Measurements from ENCODE around the gene MRPL49. TPM values are rescaled to one million over a fixed set of nuclear protein-coding genes. Genes with fewer than 3 reads are reported as not detected.

The MRPL49 gene
- total and polyA plus RNA-seq, 9 of the 15 experiments (the other 6 are each of a cell fraction or from before 2014, with no cell fraction given), result 74.3 to 132 (median 91.2) TPM

DNA sequence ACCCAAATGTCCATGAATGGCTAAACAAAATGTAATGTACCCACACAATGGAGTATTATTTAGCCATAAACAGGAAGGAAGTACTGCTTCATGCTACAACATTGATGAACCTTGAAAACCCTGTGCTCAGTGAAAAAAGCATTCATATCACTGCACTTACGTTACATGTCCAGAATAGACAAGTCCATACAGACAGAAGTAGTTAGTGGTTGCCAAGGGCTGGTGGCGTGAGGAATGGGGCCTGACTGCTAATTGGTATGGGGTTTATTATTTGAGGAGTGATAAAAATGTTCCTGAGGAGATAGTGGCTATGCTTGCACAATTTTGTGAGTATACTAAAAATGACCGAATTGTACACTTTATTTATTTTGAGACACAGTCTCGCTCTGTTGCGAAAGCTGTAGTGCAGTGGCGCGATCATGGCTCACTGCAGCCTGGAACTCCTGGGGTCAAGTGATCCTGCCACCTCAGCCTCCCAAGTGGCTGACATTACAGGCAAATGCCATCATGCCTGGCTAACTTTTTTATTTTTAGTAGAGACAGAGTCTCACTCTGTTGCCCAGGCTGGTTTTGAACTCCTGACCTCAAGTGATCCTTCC, 19.9 kb downstream of the MRPL49 start (continued):
- TF ChIP-seq, protein P1, sequence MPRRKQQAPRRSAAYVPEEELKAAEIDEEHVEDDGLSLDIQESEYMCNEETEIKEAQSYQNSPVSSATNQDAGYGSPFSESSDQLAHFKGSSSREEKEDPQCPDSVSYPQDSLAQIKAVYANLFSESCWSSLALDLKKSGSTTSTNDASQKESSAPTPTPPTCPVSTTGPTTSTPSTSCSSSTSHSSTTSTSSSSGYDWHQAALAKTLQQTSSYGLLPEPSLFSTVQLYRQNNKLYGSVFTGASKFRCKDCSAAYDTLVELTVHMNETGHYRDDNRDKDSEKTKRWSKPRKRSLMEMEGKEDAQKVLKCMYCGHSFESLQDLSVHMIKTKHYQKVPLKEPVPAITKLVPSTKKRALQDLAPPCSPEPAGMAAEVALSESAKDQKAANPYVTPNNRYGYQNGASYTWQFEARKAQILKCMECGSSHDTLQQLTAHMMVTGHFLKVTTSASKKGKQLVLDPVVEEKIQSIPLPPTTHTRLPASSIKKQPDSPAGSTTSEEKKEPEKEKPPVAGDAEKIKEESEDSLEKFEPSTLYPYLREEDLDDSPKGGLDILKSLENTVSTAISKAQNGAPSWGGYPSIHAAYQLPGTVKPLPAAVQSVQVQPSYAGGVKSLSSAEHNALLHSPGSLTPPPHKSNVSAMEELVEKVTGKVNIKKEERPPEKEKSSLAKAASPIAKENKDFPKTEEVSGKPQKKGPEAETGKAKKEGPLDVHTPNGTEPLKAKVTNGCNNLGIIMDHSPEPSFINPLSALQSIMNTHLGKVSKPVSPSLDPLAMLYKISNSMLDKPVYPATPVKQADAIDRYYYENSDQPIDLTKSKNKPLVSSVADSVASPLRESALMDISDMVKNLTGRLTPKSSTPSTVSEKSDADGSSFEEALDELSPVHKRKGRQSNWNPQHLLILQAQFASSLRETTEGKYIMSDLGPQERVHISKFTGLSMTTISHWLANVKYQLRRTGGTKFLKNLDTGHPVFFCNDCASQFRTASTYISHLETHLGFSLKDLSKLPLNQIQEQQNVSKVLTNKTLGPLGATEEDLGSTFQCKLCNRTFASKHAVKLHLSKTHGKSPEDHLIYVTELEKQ (CRISPR knock-in tag; IDR thresholded peaks at IDR 0.05), result no peak
- no peak for TF ChIP-seq HCFC1 (IDR thresholded peaks at IDR 0.05; ENCODE audit: low read depth, low read length)

DNA sequence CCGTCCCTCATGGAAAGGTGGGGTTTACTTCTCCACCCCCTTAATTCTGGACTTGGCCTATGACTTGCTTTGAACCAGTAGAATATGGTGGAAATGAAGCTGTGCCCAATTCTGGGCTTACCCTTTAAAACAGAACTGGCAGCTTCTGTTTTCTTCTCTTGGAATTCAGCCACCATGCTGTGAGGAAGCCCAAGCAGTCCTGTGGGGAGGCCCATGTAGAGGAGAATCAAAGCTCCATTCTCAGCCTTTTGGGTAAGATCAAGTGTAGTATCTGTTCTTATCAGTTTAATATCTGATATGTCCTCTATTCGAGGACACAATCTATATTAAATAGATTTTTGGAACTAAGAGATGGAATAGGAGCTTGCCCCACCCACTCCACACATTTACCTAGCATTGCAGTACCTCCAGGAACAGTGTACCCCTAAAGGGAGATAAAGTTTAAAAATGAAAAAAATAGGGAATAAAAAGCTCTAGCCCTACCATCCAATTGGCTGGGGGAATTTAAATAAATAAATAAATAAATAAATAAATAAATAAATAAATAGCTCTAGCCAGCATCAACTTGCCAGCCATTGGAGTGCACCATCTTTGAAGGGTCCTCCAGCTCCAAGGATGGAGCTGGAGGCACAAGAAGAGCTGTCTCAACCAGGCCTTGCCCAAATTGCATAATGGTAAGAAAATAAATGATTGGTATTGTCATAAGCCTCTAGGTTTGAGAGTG, 25.4 kb downstream of the MRPL49 start:
- Histone ChIP-seq H3K4me1 (replicated peaks in 1 of 2; ENCODE audit: control insufficient read depth in 2 of 2, insufficient read depth in 2 of 2, low read length in 2 of 2) (peaks cover 14 to 16% of the 10 kb centered on the region in 2 experiments), H3K79me2 (ENCODE audit: control insufficient read depth, insufficient read depth, low read length) (no peaks in the 10 kb centered on the region), H3K27me3 (ENCODE audit: control insufficient read depth in 2 of 2, insufficient read depth in 2 of 2, low read length in 2 of 2) (no peaks in the 10 kb centered on the region), H3K4me2 (ENCODE audit: insufficient read depth, low read length) (no peak overlapping the region), H2AFZ (ENCODE audit: low read depth, low read length) (no peak overlapping the region), H3K4me3 (no peak overlapping the region), H3K36me3 (ENCODE audit: control insufficient read depth, insufficient read depth, low read length) (no peaks in the 10 kb centered on the region), H3K9me1 (ENCODE audit: control insufficient read depth, insufficient read depth, low read length) (no peaks in the 10 kb centered on the region), H3K9ac (ENCODE audit: insufficient read depth in 1 of 2, low read depth in 2 of 2, low read length in 2 of 2) (no peak overlapping the region), H3K9me3 (replicated peaks; ENCODE audit: control insufficient read depth, insufficient read depth, low read depth, low read length) (no peaks in the 10 kb centered on the region; the same call in 1 of the 2 replicates), H3K27ac (ENCODE audit: extremely low read depth, low read depth, low read length) (no peak overlapping the region), H4K20me1 (replicated peaks; ENCODE audit: control insufficient read depth, insufficient read depth, low read length) (no peaks in the 10 kb centered on the region)
- POLR2A ChIA-PET, result interaction anchor here (1.1 to 7.6 kb wide), 2 partner anchors 9 to 12 kb away, joined by 3 to 75 read pairs; partner anchors contain the start of gene SYVN1
- no TSS peak for BruUV-seq (replicated peaks)
- in situ Hi-C loops (cut with MboI), result no loop called here
- CTCF ChIA-PET (ENCODE audit: low intra/inter-chr PET ratio), result no interaction called here
- ATAC-seq (no peak), FAIRE-seq (no peak), DNase-seq (ENCODE audit: extremely low read depth in 1 of 4, low spot score in 3 of 4) (no peak)
- intact Hi-C loops (cut with micrococcal nuclease), result no loop called here
- peak; percentile 37 to 85 (median 47) for TF ChIP-seq YY1 (IDR thresholded peaks at IDR 0.05; ENCODE audit: borderline replicate concordance in 1 of 3, control insufficient read depth in 1 of 3, extremely low read depth in 1 of 3, insufficient read depth in 3 of 3, insufficient read length in 1 of 3, insufficient replicate concordance in 2 of 3, low read depth in 1 of 3, low read length in 2 of 3)
- TF ChIP-seq TRIM28 (IDR thresholded peaks at IDR 0.05), result 0 out of 2 replicates have a peak, but pooled peaks have one; percentile 35
- TF ChIP-seq ZC3H11A (IDR thresholded peaks at IDR 0.05; ENCODE audit: low read depth, low read length), result peak; percentile 78; the same call in 1 of the 2 replicates
- no peak for TF ChIP-seq HEY1 (CRISPR knock-in tag; IDR thresholded peaks at IDR 0.05; ENCODE audit: borderline replicate concordance)
- no peak for TF ChIP-seq ZNF764 (CRISPR knock-in tag; IDR thresholded peaks at IDR 0.05; ENCODE audit: low read depth)
- WGBS (ENCODE audit: insufficient coverage, low coverage, missing lambda C conversion rate), result 42% methylated on average over 2 of the region's 2 CpGs
